Measurements from ENCODE around the gene FBLN2. TPM values are rescaled to one million over a fixed set of nuclear protein-coding genes. Genes with fewer than 3 reads are reported as not detected.

The FBLN2 gene
- total RNA-seq, 2 donors from 2014 or later = 10.5 to 24.1 TPM

DNA sequence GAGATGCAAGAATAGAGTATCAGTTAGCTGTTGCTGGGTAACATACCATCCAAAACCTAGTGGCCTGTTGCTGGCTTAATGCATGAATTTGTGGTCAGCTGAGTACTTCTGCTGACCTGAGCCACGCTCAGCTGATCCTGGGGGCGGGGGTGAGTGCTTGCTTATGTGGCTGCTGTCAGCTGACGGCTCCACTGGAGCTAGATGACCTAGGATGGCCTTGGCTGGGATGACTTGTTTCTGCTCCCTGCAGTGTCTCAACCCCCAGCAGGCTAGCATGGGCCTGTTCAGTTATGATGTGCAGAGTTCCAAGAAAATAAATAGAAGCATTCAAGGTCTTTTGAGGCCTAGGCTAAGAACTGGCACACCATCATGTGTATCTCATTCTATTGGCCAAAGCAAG is 63.9 kb downstream of the FBLN2 start:
- no peak overlapping the region for H3K27ac ChIP-seq
- no peaks in the 10 kb centered on the region for H3K36me3 ChIP-seq
- no peak overlapping the region for H3K4me3 ChIP-seq
- no peaks in the 10 kb centered on the region for H3K27me3 ChIP-seq
- DNase-seq = peak; percentile 29
- intact Hi-C loops (cut with DNase I) = no loop called here
- no peaks in the 10 kb centered on the region for H3K4me1 ChIP-seq
- no peaks in the 10 kb centered on the region for H3K9me3 ChIP-seq
- TF ChIP-seq, protein P1, sequence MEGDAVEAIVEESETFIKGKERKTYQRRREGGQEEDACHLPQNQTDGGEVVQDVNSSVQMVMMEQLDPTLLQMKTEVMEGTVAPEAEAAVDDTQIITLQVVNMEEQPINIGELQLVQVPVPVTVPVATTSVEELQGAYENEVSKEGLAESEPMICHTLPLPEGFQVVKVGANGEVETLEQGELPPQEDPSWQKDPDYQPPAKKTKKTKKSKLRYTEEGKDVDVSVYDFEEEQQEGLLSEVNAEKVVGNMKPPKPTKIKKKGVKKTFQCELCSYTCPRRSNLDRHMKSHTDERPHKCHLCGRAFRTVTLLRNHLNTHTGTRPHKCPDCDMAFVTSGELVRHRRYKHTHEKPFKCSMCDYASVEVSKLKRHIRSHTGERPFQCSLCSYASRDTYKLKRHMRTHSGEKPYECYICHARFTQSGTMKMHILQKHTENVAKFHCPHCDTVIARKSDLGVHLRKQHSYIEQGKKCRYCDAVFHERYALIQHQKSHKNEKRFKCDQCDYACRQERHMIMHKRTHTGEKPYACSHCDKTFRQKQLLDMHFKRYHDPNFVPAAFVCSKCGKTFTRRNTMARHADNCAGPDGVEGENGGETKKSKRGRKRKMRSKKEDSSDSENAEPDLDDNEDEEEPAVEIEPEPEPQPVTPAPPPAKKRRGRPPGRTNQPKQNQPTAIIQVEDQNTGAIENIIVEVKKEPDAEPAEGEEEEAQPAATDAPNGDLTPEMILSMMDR (IDR thresholded peaks at IDR 0.05) = no peak
- no peak overlapping the region for H3K9ac ChIP-seq (ENCODE audit: low read depth in 2 of 2, low read length in 2 of 2)

DNA sequence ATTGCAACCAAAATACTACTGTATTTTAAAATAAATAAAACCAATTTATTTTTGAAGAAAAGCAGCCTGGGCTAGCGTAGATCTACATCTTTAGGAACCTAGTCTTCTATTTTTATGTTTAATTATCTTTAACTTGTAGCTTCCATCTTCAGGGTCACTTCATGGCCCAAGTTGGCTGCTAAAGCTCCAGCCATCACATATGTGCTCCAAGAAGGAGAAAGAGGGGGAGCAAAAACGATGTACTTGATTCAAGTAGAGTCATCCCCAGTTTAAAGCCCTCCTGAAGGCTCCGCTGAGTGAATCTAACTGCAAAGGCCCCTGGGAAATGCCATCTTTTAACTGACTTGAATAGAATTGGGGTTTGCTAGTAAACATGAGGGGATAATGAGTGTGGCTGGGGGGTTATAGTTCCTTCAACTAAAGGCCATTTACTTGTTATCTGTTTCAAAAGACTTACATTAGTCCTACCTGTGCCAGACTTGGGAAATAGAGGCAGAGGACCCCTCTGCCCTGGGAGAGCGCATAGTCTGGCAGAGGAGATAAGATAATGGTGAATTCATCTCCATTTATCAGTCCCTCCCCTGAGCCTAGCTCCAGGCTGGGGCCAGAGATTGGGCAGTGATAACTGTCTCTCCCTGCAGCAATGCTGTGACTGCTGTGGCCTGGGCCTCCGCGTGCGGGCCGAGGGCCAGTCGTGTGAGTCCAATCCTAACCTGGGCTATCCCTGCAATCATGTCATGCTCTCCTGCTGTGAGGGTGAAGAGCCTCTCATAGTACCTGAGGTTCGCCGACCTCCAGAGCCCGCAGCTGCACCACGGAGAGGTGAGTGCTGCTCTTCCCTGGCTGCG is 64.6 kb downstream of the FBLN2 start:
- Histone ChIP-seq H3K27ac (no peak overlapping the region), H3K27me3 (no peaks in the 10 kb centered on the region), H3K36me3 (no peaks in the 10 kb centered on the region), H3K4me1 (no peaks in the 10 kb centered on the region), H3K4me3 (no peak overlapping the region), H3K9ac (ENCODE audit: low read depth in 2 of 2, low read length in 2 of 2) (no peak overlapping the region), H3K9me3 (no peaks in the 10 kb centered on the region)
- intact Hi-C loops (cut with DNase I) = no loop called here
- TF ChIP-seq, protein P1 (IDR thresholded peaks at IDR 0.05) = no peak
- no peak for DNase-seq

DNA sequence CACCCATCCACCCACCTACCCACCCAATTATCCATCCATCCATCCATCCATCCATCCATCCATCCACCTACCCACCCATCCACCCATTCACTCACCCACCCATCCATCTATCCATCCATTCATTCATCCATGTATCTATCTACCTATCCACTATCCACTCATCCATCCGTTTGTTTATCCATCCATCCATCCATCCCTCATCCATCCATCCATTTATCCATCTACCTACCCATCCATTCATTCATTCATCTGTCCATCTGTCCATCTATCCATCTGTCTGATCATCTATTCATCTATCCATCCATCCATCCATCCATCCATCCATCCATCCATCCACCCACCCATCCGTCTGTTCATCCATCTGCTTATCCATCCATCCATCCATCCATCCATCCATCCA is 65.7 kb downstream of the FBLN2 start:
- H3K9me3 ChIP-seq = no peaks in the 10 kb centered on the region
- no peaks in the 10 kb centered on the region for H3K4me1 ChIP-seq
- no peaks in the 10 kb centered on the region for H3K27me3 ChIP-seq
- TF ChIP-seq, protein P1 (IDR thresholded peaks at IDR 0.05) = no peak
- no peak overlapping the region for H3K27ac ChIP-seq
- no peaks in the 10 kb centered on the region for H3K36me3 ChIP-seq
- intact Hi-C loops (cut with DNase I) = no loop called here
- no peak overlapping the region for H3K4me3 ChIP-seq
- no peak overlapping the region for H3K9ac ChIP-seq (ENCODE audit: low read depth in 2 of 2, low read length in 2 of 2)
- DNase-seq = no peak

DNA sequence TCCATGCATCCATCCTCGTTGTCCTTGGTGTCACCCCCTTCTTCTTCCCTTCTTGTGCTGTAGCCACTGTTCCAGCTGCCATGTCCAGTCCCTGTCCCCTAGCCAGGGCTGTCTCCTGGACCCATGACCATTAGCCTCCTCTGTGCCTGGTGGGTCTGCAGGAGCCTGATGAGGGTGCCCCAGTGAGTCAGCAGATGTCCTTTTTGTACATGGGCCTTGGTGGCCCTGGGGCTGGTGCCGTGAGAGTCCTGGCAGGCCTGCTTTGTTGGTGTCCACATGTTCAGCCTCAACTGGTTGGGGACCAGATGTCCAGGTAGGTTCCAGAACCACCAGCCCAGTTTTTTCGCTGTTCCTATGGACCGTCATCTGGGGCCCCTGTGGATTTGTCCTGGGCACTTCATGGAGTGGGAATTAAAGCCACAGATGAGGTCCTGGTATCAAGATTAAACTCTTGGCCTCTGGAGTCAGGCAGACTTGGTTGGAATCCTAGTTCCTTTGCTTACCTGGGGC is 66.1 kb downstream of the FBLN2 start:
- Histone ChIP-seq H3K9ac (ENCODE audit: low read depth in 2 of 2, low read length in 2 of 2) (no peak overlapping the region), H3K27ac (no peak overlapping the region), H3K4me3 (no peak overlapping the region), H3K4me1 (no peaks in the 10 kb centered on the region), H3K36me3 (no peaks in the 10 kb centered on the region), H3K27me3 (no peaks in the 10 kb centered on the region), H3K9me3 (no peaks in the 10 kb centered on the region)
- no peak for DNase-seq
- TF ChIP-seq, protein P1 (IDR thresholded peaks at IDR 0.05) = no peak
- intact Hi-C loops (cut with DNase I) = no loop called here

DNA sequence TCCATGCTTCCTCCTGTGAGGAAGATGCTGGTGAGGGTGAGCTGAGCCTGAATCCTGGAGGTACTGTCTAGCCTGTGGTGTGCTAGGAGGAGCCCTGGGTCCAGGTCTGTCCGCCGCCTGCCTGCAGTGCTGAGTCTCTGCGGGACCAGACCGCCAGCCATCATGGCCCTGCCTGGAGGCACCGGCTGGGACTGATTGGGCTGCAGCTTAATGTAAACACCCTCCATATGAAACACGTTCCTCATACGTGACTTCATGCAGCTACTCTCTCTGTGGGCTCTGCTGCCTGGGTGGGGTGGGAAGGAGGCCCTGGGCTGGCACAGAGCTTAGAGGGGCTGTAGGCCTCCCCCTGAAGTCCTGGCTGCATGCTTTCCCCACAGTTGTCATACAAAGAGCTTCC is 67.4 kb downstream of the FBLN2 start:
- intact Hi-C loops (cut with DNase I) = no loop called here
- Histone ChIP-seq H3K9ac (ENCODE audit: low read depth in 2 of 2, low read length in 2 of 2) (no peak overlapping the region), H3K4me3 (no peak overlapping the region), H3K27ac (no peak overlapping the region), H3K27me3 (no peaks in the 10 kb centered on the region), H3K9me3 (no peaks in the 10 kb centered on the region), H3K36me3 (no peaks in the 10 kb centered on the region), H3K4me1 (no peaks in the 10 kb centered on the region)
- TF ChIP-seq, protein P1 (IDR thresholded peaks at IDR 0.05) = no peak
- DNase-seq = no peak
